HG02852 (cell line): Measurements from ENCODE around the gene TESMIN.

Source experiments
- ATAC-seq: cut with Tn5 transposase; IDR thresholded peaks from one replicate; pipeline ENCODE4 v1.9.1; 2021; ENCODE audit warnings: mild to moderate bottlenecking, moderate library complexity; ENCODE audit not compliant: unreplicated experiment

TESMIN gene

DNA sequence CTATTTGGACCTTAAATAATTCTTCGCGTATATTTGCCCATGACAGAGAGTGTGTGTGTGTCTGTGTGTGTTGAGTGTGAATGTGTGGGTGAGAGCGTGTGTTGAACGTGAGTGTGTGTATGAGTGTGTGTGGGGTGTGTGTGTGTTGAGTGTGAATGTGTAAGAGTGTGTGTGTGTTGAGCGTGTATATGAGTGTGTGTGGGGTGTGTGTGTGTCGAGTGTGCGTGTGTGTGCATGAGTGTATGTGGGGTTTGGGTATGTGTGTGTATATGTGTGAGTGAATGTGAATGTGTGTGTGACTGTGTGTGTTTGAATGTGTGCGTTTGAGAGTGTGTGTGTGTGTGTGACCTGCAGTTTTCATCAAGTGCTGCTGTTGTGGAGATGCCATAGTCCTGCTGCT lies 40.2 kb downstream of the TESMIN start:
- ATAC-seq = no peak

GRCh38 chr11:68710409-68710808 lies 40.9 kb downstream of the TESMIN start:
- ATAC-seq = no peak

- ATAC-seq = no peak
Observed at GRCh38 chr11:68709062-68709461, 42.3 kb downstream of the TESMIN start.

DNA sequence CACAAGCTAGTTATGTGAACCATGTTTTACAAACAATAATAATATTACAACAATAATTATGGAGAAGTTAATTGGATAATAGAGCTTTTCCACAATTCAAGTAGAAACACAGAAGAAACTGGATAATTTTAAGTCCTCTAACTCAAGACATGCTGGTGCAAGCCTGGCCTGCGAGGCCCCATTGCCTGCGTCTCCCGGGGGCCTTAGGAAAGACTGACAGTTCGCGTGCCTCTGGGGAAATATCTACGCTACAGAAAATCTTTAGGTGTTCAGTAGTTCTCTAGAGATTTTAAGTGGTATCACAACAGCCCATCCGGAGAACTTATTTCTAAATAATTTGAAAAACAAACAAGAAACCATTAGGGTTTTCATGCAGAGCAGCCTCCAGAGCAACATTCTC lies 43.8 kb downstream of the TESMIN start:
- ATAC-seq = no peak

GRCh38 chr11:68704887-68705286 lies 46.4 kb downstream of the TESMIN start:
- no peak for ATAC-seq

DNA sequence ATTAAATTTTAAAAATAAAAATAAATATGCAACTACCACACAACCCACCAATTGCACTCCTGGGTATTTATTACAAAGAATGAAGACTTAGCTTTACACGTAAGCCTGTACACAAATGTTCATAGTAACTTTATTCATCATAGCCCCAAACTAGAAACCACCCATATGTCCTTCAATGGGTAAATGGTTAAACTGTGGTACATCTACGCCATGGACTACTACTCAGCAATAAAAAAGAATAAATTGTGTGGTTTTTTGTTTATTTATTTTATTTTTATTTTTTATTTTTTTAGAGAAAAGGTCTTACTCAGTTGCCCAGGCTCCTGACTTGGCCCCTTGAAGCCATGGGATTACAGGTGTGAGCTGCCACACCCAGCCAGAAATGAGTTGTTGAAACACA lies 52.3 kb downstream of the TESMIN start:
- no peak for ATAC-seq

- no peak for ATAC-seq
Observed at GRCh38 chr11:68695531-68695930, 55.8 kb downstream of the TESMIN start.

DNA sequence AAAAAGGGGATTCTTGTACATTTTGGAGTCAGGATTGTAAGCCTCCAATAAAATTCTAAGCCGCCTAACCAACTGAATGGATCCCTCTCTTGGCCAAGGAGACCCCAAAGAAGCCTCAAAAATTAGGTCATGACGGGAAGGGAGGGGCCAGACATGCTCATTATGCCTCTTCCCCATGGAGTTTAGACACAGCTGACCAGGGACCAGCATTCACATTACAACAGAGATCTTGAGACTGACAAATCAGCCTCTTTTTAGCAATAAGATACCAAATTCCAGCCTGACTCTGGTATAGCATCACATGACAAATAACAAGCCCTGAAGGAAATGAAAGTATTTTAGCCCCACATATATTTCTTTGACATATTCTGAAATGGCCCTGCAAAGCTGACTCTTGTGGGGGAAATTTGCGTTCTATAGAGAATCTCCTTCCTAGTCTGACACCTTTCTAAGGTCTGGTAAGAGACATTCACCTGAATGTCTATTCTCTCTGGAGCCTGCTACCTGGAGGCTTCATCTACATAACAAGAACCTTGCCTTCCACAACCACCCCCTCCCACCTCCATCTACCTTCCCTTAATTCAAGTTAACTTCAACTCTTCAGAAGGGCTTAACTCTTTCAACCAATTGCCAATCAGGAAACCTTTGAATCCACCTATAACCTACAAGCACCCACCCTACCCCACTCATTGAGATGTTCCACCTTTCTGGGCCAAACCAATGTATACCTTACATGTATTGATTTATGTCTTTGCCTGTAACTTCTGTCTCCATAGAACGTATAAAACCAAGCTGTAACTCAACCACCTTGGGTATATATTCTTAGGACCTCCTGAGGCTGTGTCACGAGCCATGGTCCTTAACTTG lies 56.7 kb downstream of the TESMIN start:
- ATAC-seq = no peak

- no peak for ATAC-seq
Observed at GRCh38 chr11:68693484-68693882, 57.8 kb downstream of the TESMIN start.

DNA sequence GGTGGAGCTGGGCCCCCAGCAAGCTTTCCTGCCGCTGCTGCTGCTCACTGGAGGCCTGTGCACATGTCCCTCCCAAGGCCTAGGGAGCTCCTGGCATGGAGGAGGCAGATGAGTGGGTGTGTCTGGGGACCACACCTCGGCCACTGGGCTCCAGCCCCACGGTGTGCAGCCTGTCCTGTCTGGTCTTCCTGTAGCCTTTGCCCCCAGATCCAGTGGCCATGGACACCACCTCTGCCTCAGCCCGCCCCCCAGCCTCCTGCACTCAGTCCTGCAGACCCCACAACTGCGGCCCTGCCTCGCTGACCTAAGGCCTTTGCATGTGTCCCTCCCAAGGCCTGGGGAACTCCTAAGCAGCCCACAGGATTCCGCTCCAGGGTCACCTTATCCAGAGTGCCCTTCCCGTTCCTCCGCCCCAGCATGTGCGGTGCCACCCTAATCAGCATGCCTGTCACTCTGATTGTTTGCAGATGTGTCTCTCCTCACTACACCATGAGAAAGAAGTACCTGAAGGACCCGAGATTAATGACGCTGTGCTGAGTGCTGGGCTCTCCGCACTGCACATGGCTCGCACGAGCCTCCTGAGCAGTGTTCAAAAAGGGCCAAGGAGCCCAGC lies 58.3 kb downstream of the TESMIN start:
- ATAC-seq = no peak

- ATAC-seq = no peak
Observed at GRCh38 chr11:68692115-68692514, 59.2 kb downstream of the TESMIN start.

GRCh38 chr11:68691402-68691784 lies 59.9 kb downstream of the TESMIN start:
- ATAC-seq = no peak

DNA sequence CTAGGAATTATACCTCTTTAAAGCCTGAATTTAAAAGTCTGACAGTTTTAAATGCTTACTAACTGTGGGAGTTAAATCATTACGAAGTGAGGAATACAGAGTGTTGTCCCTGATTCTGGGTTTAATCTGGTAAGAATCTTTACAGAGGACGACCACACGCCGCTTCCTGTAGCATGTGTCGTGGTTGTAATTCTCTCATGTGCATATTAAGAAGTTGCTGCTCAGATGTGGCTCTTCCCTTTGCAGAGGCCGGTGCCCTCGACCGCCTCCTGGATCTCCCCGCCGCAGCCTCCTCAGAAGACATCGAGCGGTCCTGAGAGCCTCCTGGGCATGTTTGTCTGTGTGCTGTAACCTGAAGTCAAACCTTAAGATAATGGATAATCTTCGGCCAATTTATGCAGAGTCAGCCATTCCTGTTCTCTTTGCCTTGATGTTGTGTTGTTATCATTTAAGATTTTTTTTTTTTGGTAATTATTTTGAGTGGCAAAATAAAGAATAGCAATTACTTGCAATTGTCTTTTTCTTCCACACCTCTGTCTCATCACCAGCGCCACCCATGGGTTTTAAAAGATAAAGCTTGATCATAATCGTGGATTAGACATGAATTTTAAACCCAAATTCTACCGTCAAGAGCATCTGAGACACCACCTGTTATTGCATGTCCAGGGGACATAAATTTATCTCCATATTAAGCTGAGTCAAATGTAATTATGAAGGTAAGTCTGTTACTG lies 60.5 kb downstream of the TESMIN start:
- no peak for ATAC-seq

- ATAC-seq = no peak
Observed at GRCh38 chr11:68689737-68690625, 61.3 kb downstream of the TESMIN start.

GRCh38 chr11:68688881-68689280 lies 62.4 kb downstream of the TESMIN start:
- ATAC-seq = no peak

DNA sequence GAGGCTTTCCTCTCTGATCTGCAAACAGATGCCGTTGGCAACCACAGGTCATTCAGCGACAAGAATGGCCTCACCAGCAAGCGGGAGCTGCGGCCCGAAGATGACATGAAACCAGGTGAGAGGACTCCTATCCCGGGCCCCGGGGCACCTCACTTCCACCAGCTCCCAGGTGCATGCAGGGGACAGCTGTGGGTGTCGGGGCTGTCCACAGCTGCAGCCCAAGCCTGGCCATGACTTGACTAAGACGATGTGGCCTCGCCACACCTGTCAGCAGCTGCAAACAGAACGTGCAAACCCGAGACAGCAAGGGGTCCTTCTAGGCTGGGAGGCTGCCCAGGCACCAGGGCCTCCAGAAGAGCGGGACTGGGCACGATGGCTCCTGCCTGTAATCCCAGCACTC lies 63.3 kb downstream of the TESMIN start:
- ATAC-seq = no peak

DNA sequence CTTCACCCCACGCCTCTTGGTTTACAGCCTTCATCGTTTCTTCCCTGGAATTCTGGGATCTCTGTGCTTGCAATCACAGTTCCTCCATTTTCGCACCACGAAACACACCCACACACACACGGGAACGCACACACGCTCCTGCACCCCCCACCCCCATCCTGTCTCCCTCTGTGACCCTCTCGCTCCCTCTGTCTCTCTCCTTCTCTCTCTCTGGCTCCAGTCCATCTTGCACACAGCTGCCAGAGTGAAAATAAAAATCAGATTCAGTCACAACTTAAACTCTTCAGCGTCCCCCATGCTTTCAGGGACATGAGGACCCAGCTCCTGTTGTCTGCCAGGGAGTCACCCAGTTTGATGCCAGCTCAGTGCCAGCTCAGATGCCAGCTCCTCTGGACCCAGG lies 64.0 kb downstream of the TESMIN start:
- no peak for ATAC-seq

DNA sequence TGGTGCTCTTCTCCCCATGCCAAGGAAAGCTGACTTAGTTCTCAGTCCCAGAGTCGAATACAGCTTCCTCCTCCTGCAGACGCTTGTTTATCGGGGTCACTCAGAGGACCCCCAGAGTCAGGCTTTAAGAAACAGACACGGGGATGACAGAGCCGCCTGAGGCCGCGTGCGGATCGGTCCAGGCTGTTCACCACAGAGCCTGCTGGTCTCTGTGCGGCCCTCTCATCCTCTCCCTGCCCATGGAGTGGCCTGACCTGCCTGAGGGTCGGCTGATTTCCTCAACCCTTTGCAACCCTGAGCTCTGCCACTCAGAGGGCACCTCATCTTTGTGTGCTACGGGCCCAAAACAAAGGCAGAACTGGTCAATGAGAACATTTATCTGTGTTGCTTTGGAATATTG lies 64.8 kb downstream of the TESMIN start:
- no peak for ATAC-seq

DNA sequence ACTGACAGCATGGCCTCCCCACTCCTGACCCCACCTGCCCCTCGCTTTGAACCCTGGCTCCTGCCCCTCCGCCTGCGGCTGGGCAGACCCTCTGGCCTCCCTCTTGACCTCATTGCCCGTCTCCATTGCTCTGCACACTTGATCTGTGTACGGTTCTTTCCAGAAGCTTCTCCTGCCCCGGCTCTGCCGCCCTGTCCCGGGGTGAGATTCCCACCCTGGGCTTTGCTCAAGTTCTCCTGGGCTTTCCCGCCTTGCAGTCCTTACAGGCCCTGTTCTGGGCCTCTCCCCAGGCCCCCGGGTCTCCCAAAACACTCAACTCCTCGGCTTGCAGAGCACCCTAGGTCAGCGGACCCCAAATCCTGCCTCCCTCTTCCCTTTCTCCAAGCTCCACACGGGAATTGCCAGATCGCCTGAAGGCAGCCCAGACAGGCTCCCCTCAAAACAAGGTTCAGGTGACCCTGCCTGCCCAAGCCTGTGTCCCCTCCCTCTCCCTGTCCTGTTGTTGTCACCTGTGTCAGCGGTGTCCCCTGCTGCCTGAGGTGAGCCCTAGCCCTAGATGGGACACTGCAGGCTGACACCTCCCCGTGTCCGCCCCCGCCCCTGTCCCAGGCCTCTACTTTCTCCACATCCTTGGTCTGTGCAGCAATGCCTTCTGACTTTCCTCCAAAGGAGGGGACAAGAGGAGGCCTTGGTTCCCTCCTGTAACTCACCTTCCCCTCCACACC lies 65.5 kb downstream of the TESMIN start:
- ATAC-seq = no peak
